Stomach smooth muscle (tissue), 2 donors: ENCODE data around the gene TRPM3.

Source experiments
- H3K27ac ChIP-seq: one replicate; pipeline ENCODE4 v1.7.0; 2013; ENCODE audit warnings: mild to moderate bottlenecking, low read length, inconsistent platforms
- H3K27me3 ChIP-seq, 2 donors: one replicate each; pipeline ENCODE4 v1.7.0; 2013; ENCODE audit warnings: low read length in 2 of 2; ENCODE audit not compliant: insufficient read depth in 2 of 2, control insufficient read depth in 1 of 2
- H3K36me3 ChIP-seq, 2 donors: one replicate each; pipeline ENCODE4 v1.7.0; 2013; ENCODE audit warnings: low read length in 2 of 2; ENCODE audit not compliant: control insufficient read depth in 2 of 2, insufficient read depth in 2 of 2
- H3K4me1 ChIP-seq: one replicate; pipeline ENCODE4 v1.7.0; 2013; ENCODE audit warnings: low read length; ENCODE audit not compliant: control insufficient read depth, insufficient read depth
- H3K4me3 ChIP-seq, 2 donors: one replicate each; pipeline ENCODE4 v1.7.0; 2013; ENCODE audit warnings: low read length in 2 of 2
- H3K9ac ChIP-seq, 2 donors: one replicate each; pipeline ENCODE4 v1.7.0; 2013; ENCODE audit warnings: low read length in 2 of 2, mild to moderate bottlenecking in 1 of 2
- H3K9me3 ChIP-seq, 2 donors: one replicate each; pipeline ENCODE4 v1.7.0; 2013; ENCODE audit warnings: low read length in 2 of 2; ENCODE audit not compliant: control insufficient read depth in 2 of 2
- donor health status: healthy.
- donor health status: Pancreatic carcinoma.

The TRPM3 gene

DNA sequence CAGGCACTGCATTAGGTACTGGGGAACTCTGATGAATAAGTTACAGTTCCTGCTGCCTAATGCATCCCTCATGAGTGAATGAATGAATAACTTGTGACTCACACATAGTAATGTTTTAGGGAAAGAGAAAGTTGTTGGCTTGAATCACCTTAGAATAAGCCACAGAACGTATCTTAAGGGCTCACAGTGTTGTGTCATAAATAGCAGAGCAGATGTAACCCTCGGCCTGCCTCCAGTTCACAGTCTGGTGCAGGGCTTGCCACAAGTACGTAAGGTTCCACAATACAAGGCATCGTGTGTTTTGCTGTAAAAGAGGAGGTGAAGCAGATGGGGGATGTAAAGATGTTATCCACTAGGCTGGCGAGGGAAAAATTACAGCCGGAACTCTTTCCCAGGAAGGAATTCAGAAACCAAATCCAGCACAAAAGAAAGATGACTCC is 218.7 kb downstream of the TRPM3 start:
- Histone ChIP-seq H3K4me3 (no peak overlapping the region), H3K27ac (no peak overlapping the region), H3K9me3 (no peaks in the 10 kb centered on the region), H3K36me3 (no peaks in the 10 kb centered on the region), H3K4me1 (no peaks in the 10 kb centered on the region), H3K9ac (no peak overlapping the region), H3K27me3 (peaks cover 0 to 2% of the 10 kb centered on the region in 2 donors)

- H3K27ac ChIP-seq: no peak overlapping the region
- H3K9me3 ChIP-seq: no peaks in the 10 kb centered on the region
- H3K27me3 ChIP-seq: peaks cover 0 to 2% of the 10 kb centered on the region in 2 donors
- no peaks in the 10 kb centered on the region for H3K36me3 ChIP-seq
- no peak overlapping the region for H3K9ac ChIP-seq
- no peaks in the 10 kb centered on the region for H3K4me1 ChIP-seq
- H3K4me3 ChIP-seq: no peak overlapping the region
Observed at GRCh38 chr9:70902171-70902570, 219.2 kb downstream of the TRPM3 start.

DNA sequence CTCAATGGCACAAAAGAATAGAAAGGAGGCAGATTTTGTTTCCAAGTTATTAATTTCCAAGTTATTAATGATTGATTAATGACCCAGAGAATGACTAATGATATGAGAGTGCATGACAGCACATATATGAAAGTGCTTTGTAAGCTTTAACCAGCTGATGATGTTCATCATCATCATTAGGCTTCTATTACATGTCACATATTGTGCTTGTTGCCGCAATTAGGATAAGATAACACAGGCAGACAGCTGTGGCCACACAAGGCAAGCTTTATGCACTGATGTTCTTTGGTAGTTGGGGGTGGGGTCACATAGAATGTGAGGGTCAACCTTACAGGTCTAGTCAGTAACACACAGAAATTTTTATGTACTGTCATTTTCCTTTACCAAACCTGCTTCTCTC is 219.7 kb downstream of the TRPM3 start:
- H3K36me3 ChIP-seq: no peaks in the 10 kb centered on the region
- no peak overlapping the region for H3K27ac ChIP-seq
- no peak overlapping the region for H3K9ac ChIP-seq
- H3K27me3 ChIP-seq: peaks cover 0 to 2% of the 10 kb centered on the region in 2 donors
- H3K4me1 ChIP-seq: no peaks in the 10 kb centered on the region
- no peaks in the 10 kb centered on the region for H3K9me3 ChIP-seq
- no peak overlapping the region for H3K4me3 ChIP-seq

GRCh38 chr9:70901013-70901412 is 220.4 kb downstream of the TRPM3 start:
- H3K27ac ChIP-seq: no peak overlapping the region
- H3K9me3 ChIP-seq: no peaks in the 10 kb centered on the region
- no peak overlapping the region for H3K9ac ChIP-seq
- H3K4me3 ChIP-seq: no peak overlapping the region
- no peaks in the 10 kb centered on the region for H3K36me3 ChIP-seq
- H3K27me3 ChIP-seq: peaks cover 0 to 2% of the 10 kb centered on the region in 2 donors
- H3K4me1 ChIP-seq: no peaks in the 10 kb centered on the region

DNA sequence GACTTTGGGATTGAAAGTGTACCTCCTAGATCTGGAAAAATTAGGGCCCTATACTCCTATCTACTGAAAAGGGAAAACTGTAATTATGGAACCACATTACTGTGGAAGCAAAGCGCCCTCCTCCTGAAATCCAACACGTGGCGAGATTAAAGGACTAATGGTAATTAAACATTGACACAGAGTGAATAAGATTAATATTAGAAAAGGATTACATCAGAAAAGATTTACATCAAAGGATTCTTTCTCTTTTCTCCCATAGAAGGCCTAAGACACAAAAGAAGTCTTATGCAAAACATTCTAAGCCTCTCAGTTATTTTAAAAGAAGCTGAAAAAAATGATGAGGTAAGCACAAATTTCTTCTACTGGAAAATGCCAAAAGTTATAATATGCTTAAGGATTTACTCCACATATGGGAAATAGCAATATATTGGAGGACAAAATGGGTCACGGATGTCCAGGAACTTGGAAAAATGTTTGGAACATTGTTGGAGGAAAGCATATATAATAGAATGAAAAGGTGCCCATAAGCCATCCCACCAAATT is 227.8 kb downstream of the TRPM3 start:
- H3K36me3 ChIP-seq: no peaks in the 10 kb centered on the region
- peaks cover 0 to 2% of the 10 kb centered on the region in 2 donors for H3K27me3 ChIP-seq
- no peak overlapping the region for H3K4me3 ChIP-seq
- H3K9ac ChIP-seq: no peak overlapping the region
- H3K4me1 ChIP-seq: no peaks in the 10 kb centered on the region
- H3K9me3 ChIP-seq: peaks cover 0 to under 1% of the 10 kb centered on the region in 2 donors
- H3K27ac ChIP-seq: no peak overlapping the region

GRCh38 chr9:70888471-70888870 is 232.9 kb downstream of the TRPM3 start:
- peaks cover 0 to 3% of the 10 kb centered on the region in 2 donors for H3K9me3 ChIP-seq
- H3K27ac ChIP-seq: no peak overlapping the region
- no peak overlapping the region for H3K9ac ChIP-seq

GRCh38 chr9:70887826-70888225 is 233.6 kb downstream of the TRPM3 start:
- Histone ChIP-seq H3K27me3 (peaks cover 0 to 2% of the 10 kb centered on the region in 2 donors), H3K9me3 (peaks cover 0 to 3% of the 10 kb centered on the region in 2 donors), H3K36me3 (no peaks in the 10 kb centered on the region), H3K4me1 (no peaks in the 10 kb centered on the region), H3K4me3 (no peak overlapping the region), H3K9ac (no peak overlapping the region), H3K27ac (no peak overlapping the region)

More at GRCh38 chr9:70888471-70888870, 232.9 kb downstream of the TRPM3 start:
- Histone ChIP-seq H3K36me3 (no peaks in the 10 kb centered on the region), H3K4me1 (no peaks in the 10 kb centered on the region), H3K27me3 (peaks cover 0 to 2% of the 10 kb centered on the region in 2 donors), H3K4me3 (no peak overlapping the region)

- Histone ChIP-seq H3K9ac (no peak overlapping the region), H3K27me3 (peaks cover 0 to 1% of the 10 kb centered on the region in 2 donors), H3K27ac (no peak overlapping the region), H3K9me3 (peaks cover 0 to 3% of the 10 kb centered on the region in 2 donors), H3K36me3 (no peaks in the 10 kb centered on the region), H3K4me3 (no peak overlapping the region), H3K4me1 (no peaks in the 10 kb centered on the region)
Observed at GRCh38 chr9:70883963-70884793, 237.2 kb downstream of the TRPM3 start.

DNA sequence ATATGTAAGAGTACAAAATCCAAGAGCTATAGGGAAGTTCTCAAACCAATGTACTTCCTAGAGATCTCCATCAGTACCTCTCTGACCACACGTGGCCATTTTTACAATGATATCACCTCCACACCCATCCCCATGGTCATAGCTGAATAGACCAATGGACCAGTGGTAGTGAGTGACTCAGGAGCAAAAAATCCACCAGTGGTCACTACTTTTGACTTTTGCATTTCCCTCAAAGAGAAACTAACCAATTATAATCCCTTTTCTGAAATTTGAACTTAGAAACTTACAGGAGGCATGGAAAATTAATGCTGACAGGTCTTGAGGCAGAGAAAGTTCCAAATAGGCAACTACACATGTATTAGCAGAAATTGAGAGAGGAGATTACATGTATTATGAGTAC is 238.4 kb downstream of the TRPM3 start:
- no peaks in the 10 kb centered on the region for H3K27me3 ChIP-seq
- H3K27ac ChIP-seq: no peak overlapping the region
- no peaks in the 10 kb centered on the region for H3K36me3 ChIP-seq
- no peak overlapping the region for H3K9ac ChIP-seq
- no peaks in the 10 kb centered on the region for H3K9me3 ChIP-seq
- no peak overlapping the region for H3K4me3 ChIP-seq
- no peaks in the 10 kb centered on the region for H3K4me1 ChIP-seq

- Histone ChIP-seq H3K36me3 (no peaks in the 10 kb centered on the region), H3K27me3 (no peaks in the 10 kb centered on the region), H3K27ac (no peak overlapping the region), H3K9me3 (no peaks in the 10 kb centered on the region), H3K4me1 (no peaks in the 10 kb centered on the region), H3K9ac (no peak overlapping the region), H3K4me3 (no peak overlapping the region)
Observed at GRCh38 chr9:70881333-70881732, 240.1 kb downstream of the TRPM3 start.

- Histone ChIP-seq H3K27ac (no peak overlapping the region), H3K27me3 (no peaks in the 10 kb centered on the region), H3K4me1 (no peaks in the 10 kb centered on the region), H3K9ac (no peak overlapping the region), H3K4me3 (no peak overlapping the region), H3K36me3 (no peaks in the 10 kb centered on the region), H3K9me3 (no peaks in the 10 kb centered on the region)
Observed at GRCh38 chr9:70880535-70880934, 240.9 kb downstream of the TRPM3 start.
